ENCODE data around the gene LRRC31. TPM values are rescaled to one million over a fixed set of nuclear protein-coding genes. Genes with fewer than 3 reads are reported as not detected.

The LRRC31 gene
- total and polyA plus RNA-seq, 2 of the 13 experiments (the other 11 are each of a cell fraction or from before 2014, with no cell fraction given) = not detected

- Histone ChIP-seq H3K79me2 (ENCODE audit: insufficient read depth, low read length) (no peaks in the 10 kb centered on the region), H3K4me1 (ENCODE audit: insufficient read depth, low read length) (no peaks in the 10 kb centered on the region), H3K9me3 (ENCODE audit: low read length) (no peaks in the 10 kb centered on the region), H2AFZ (ENCODE audit: low read length) (no peak overlapping the region), H3K36me3 (replicated peaks in 1 of 2; ENCODE audit: control insufficient read depth in 1 of 2, insufficient read depth in 2 of 2, low read length in 2 of 2) (no peaks in the 10 kb centered on the region), H3K4me2 (ENCODE audit: low read depth, low read length) (no peak overlapping the region), H3K4me3 (replicated peaks in 1 of 3; ENCODE audit: insufficient read depth in 1 of 3, low read depth in 2 of 3, low read length in 3 of 3) (no peak overlapping the region), H3K9ac (ENCODE audit: insufficient read depth, low read depth, low read length) (no peak overlapping the region), H3K27me3 (ENCODE audit: control insufficient read depth in 1 of 2, insufficient read depth in 2 of 2, low read length in 2 of 2) (peaks cover 0 to 12% of the 10 kb centered on the region in 2 experiments; a peak in 3 of 5 replicates), H3K27ac (ENCODE audit: extremely low read length, insufficient read depth, low read length) (no peak overlapping the region), H4K20me1 (ENCODE audit: insufficient read depth, low read length) (no peaks in the 10 kb centered on the region)
- DNase-seq (ENCODE audit: low spot score) (no peak), ATAC-seq (no peak), FAIRE-seq (no peak)
- intact Hi-C loops (cut with micrococcal nuclease; ENCODE audit: unreplicated experiment) (no loop called here), in situ Hi-C loops (cut with HindIII; ENCODE audit: extremely low pct_ligation_motif_present, low pct_unique_long_range_greater_than_20kb) (no loop called here)
- ChIA-PET POLR2A (no interaction called here), CTCF (ENCODE audit: low intra/inter-chr PET ratio, low total read pairs) (no interaction called here)
- no TSS peak for BruUV-seq (replicated peaks)
- 25% methylated on average over 3 of the region's 3 CpGs for WGBS (ENCODE audit: low lambda C conversion rate)
- no peak for TF ChIP-seq BRF2 (CRISPR knock-in tag; IDR thresholded peaks at IDR 0.05)
Measured at GRCh38 chr3:169825316-169825715, 44.4 kb downstream of the LRRC31 start.

DNA sequence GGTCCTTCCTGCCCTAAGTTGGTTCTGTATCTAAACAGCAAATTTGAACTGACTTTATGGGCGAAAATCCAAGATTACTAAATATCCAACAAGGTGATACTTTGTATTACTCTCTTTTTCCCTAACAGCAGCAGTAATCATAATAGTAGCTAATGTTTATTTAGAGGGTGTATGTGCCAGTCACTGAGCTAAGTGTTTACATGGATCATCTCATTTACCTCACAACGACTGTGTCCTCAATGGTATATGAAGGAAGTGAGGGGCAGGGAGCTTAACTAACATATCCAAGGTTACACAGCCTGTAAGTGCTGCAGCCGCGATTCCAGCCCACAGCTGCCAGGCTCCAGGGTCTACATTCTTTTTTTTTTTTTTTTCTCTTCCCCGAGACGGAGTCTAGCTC, 46.8 kb downstream of the LRRC31 start:
- H3K9ac ChIP-seq (ENCODE audit: insufficient read depth, low read depth, low read length) = no peak overlapping the region
- H3K27me3 ChIP-seq (ENCODE audit: control insufficient read depth in 1 of 2, insufficient read depth in 2 of 2, low read length in 2 of 2) = peaks cover 0 to 17% of the 10 kb centered on the region in 2 experiments; a peak in 3 of 5 replicates
- H3K4me3 ChIP-seq (replicated peaks in 1 of 3; ENCODE audit: insufficient read depth in 1 of 3, low read depth in 2 of 3, low read length in 3 of 3) = no peak overlapping the region
- TF ChIP-seq SAFB2 (CRISPR knock-in tag; IDR thresholded peaks at IDR 0.05; ENCODE audit: borderline replicate concordance, low read depth) (no peak), CENPT (CRISPR knock-in tag; IDR thresholded peaks at IDR 0.05; ENCODE audit: low read depth) (no peak), STAT5B (CRISPR knock-in tag; IDR thresholded peaks at IDR 0.05) (no peak), ZNF784 (CRISPR knock-in tag; IDR thresholded peaks at IDR 0.05; ENCODE audit: borderline replicate concordance) (no peak), GABPB1 (CRISPR knock-in tag; IDR thresholded peaks at IDR 0.05) (no peak), ZNF20 (CRISPR knock-in tag; IDR thresholded peaks at IDR 0.05) (no peak), CHD4 (IDR thresholded peaks at IDR 0.05; ENCODE audit: borderline replicate concordance, low read length) (no peak), FLYWCH1 (CRISPR knock-in tag; IDR thresholded peaks at IDR 0.05) (no peak), POLR2G (IDR thresholded peaks at IDR 0.05; ENCODE audit: low read depth, low read length) (no peak), RNF2 (conservative IDR thresholded peaks at IDR 0.05; ENCODE audit: low read depth) (no peak), GLI4 (CRISPR knock-in tag; IDR thresholded peaks at IDR 0.05; ENCODE audit: borderline replicate concordance) (no peak), ZMYM3 (CRISPR knock-in tag; IDR thresholded peaks at IDR 0.05) (no peak), ZNF3 (CRISPR knock-in tag; IDR thresholded peaks at IDR 0.05) (no peak), ARNT (IDR thresholded peaks at IDR 0.05) (no peak), ZNF256 (CRISPR knock-in tag; conservative IDR thresholded peaks at IDR 0.05) (no peak), PRPF4 (IDR thresholded peaks at IDR 0.05; ENCODE audit: low read depth, low read length, poor library complexity, severe bottlenecking) (no peak)
- no TSS peak for BruUV-seq (replicated peaks)
- in situ Hi-C loops (cut with HindIII; ENCODE audit: extremely low pct_ligation_motif_present, low pct_unique_long_range_greater_than_20kb) = no loop called here
- POLR2A ChIA-PET = no interaction called here
- ATAC-seq (no peak), DNase-seq (ENCODE audit: low spot score) (no peak), FAIRE-seq (no peak)
- H3K27ac ChIP-seq (ENCODE audit: extremely low read length, insufficient read depth, low read length) = no peak overlapping the region
- no peaks in the 10 kb centered on the region for H3K9me3 ChIP-seq (ENCODE audit: low read length)
- WGBS (ENCODE audit: low lambda C conversion rate) = 27% methylated on average over 6 of the region's 6 CpGs
- no peak overlapping the region for H2AFZ ChIP-seq (ENCODE audit: low read length)
- no peak overlapping the region for H3K4me2 ChIP-seq (ENCODE audit: low read depth, low read length)
- H3K36me3 ChIP-seq (replicated peaks in 1 of 2; ENCODE audit: control insufficient read depth in 1 of 2, insufficient read depth in 2 of 2, low read length in 2 of 2) = no peaks in the 10 kb centered on the region
- H3K79me2 ChIP-seq (ENCODE audit: insufficient read depth, low read length) = no peaks in the 10 kb centered on the region
- intact Hi-C loops (cut with micrococcal nuclease; ENCODE audit: unreplicated experiment) = no loop called here
- no peaks in the 10 kb centered on the region for H3K4me1 ChIP-seq (ENCODE audit: insufficient read depth, low read length)
- no peaks in the 10 kb centered on the region for H4K20me1 ChIP-seq (ENCODE audit: insufficient read depth, low read length)
- CTCF ChIA-PET (ENCODE audit: low intra/inter-chr PET ratio, low total read pairs) = no interaction called here
